A549 (cell line): ENCODE measurements around the gene DBF4. TPM values are rescaled to one million over a fixed set of nuclear protein-coding genes. Genes with fewer than 3 reads are reported as not detected.
"Not testable (repeated sequence)": the region's sequence is repeated elsewhere in the genome, so short reads cannot be mapped to it uniquely, and the experiment has no call there.

ENCODE experiments used
- ATAC-seq, 2 experiments: fragments of 200-7000 bp in 1 of 2; fragments of >200 bp in 1 of 2; cut with Nextera tagmentation in 1 of 2; cut with Tn5 transposase in 1 of 2; 3 replicates each; pipeline versions ENCODE4 v1.8.0 to v1.9.1; 2018 to 2020; ENCODE audit warnings: mild to moderate bottlenecking in 1 of 2, moderate library complexity in 1 of 2
- CTCF ChIA-PET: fragments of 300-600 bp; sonication (Branson Sonifier 250); formaldehyde crosslinking; extraction: SDS; loops from one replicate; lab custom pipeline; 2021; ENCODE audit warnings: antibody characterized with exemption, inconsistent platforms; lab: Yijun Ruan, JAX
- POLR2A ChIA-PET: fragments of 350-600 bp; formaldehyde crosslinking; extraction: SDS; loops from one replicate; lab custom pipeline; 2021; ENCODE audit warnings: antibody characterized with exemption, inconsistent platforms; lab: Yijun Ruan, JAX
- DNase-seq, 2 experiments: peaks; one replicate each; pipeline versions ENCODE4 v3.0.0 to v3.0.0-alpha.2; 2011 to 2016; ENCODE audit warnings: low read depth in 1 of 2, low spot score in 1 of 2
- FAIRE-seq: peaks from 2 replicates; lab custom pipeline; 2011; peaks lifted over from hg19 to GRCh38; lab: Jason Lieb, UNC
- H3K27ac ChIP-seq, 2 experiments: fragments of >200 bp; sonication (Bioruptor Twin); formaldehyde crosslinking; 3 replicates each; pipeline ENCODE4 v1.5.1; 2016 to 2017
- H3K4me1 ChIP-seq: fragments of >200 bp; sonication (Bioruptor Twin); formaldehyde crosslinking; 3 replicates; pipeline ENCODE4 v1.6.1; 2016
- H3K4me2 ChIP-seq: fragments of >200 bp; sonication (Bioruptor Twin); formaldehyde crosslinking; 3 replicates; pipeline ENCODE4 v1.6.1; 2016
- H3K4me3 ChIP-seq: fragments of >200 bp; sonication (Bioruptor Twin); formaldehyde crosslinking; 3 replicates; pipeline ENCODE4 v1.5.1; 2016
- H3K9me3 ChIP-seq: fragments of >200 bp; sonication (Bioruptor Twin); formaldehyde crosslinking; 3 replicates; pipeline ENCODE4 v1.6.1; 2016
- BHLHE40 ChIP-seq: IDR thresholded peaks from 2 replicates; pipeline ENCODE4 v1.6.1; 2012; ENCODE audit warnings: low read depth, low read length, inconsistent platforms
- CBX2 ChIP-seq: fragments of 200-600 bp; sonication (generic); IDR thresholded peaks from 2 replicates; pipeline ENCODE4 v1.6.1; 2016; ENCODE audit warnings: low read depth, mild to moderate bottlenecking, borderline replicate concordance
- CHD4 ChIP-seq: fragments of 200-600 bp; sonication (generic); IDR thresholded peaks from 2 replicates; pipeline ENCODE4 v1.6.1; 2016; ENCODE audit warnings: antibody characterized with exemption, mild to moderate bottlenecking, borderline replicate concordance
- ELK1 ChIP-seq: fragments of 150-350 bp; IDR thresholded peaks from 2 replicates; pipeline ENCODE4 v1.6.1; 2014; ENCODE audit warnings: low read depth, mild to moderate bottlenecking, low read length
- EP300 ChIP-seq, 2 experiments: fragments of >200 bp; sonication (Bioruptor Twin); formaldehyde crosslinking; IDR thresholded peaks; 2 replicates in 1 of 2; 3 replicates in 1 of 2; pipeline ENCODE4 v1.6.1; 2016 to 2017
- FOSL2 ChIP-seq, 2 experiments: fragments of 450-650 bp in 1 of 2; fragments of >200 bp in 1 of 2; sonication (Bioruptor Twin) in 1 of 2; formaldehyde crosslinking; IDR thresholded peaks; 2 replicates each; pipeline versions ENCODE4 v1.5.0 to v1.6.1; 2016 to 2020; ENCODE audit warnings: mild to moderate bottlenecking in 1 of 2, moderate library complexity in 1 of 2
- FOXS1 ChIP-seq: fragments of 250-450 bp; sonication (Bioruptor Pico); IDR thresholded peaks from 2 replicates; pipeline ENCODE4 v1.5.0; 2020; ENCODE audit warnings: mild to moderate bottlenecking, moderate library complexity
- GATA3 ChIP-seq: IDR thresholded peaks from 2 replicates; pipeline ENCODE4 v1.6.1; 2012; ENCODE audit warnings: borderline replicate concordance
- HOXA7 ChIP-seq: fragments of 250-450 bp; sonication (Bioruptor Pico); IDR thresholded peaks from 2 replicates; pipeline ENCODE4 v1.5.0; 2020; ENCODE audit warnings: mild to moderate bottlenecking, moderate library complexity
- HOXB13 ChIP-seq: fragments of 250-450 bp; sonication (Bioruptor Pico); IDR thresholded peaks from 2 replicates; pipeline ENCODE4 v1.5.0; 2020; ENCODE audit warnings: low read depth, mild to moderate bottlenecking, moderate library complexity
- JUN ChIP-seq, 2 experiments: fragments of >200 bp; sonication (Bioruptor Twin); formaldehyde crosslinking; IDR thresholded peaks; 2 replicates in 1 of 2; 3 replicates in 1 of 2; pipeline ENCODE4 v1.6.1; 2016 to 2017
- JUNB ChIP-seq: fragments of >200 bp; sonication (Bioruptor Twin); formaldehyde crosslinking; IDR thresholded peaks from 2 replicates; pipeline ENCODE4 v1.6.1; 2016
- NR3C1 ChIP-seq: fragments of >200 bp; sonication (Bioruptor Twin); formaldehyde crosslinking; IDR thresholded peaks from 3 replicates; pipeline ENCODE4 v1.6.1; 2017
- PHF8 ChIP-seq: fragments of 200-600 bp; sonication (generic); IDR thresholded peaks from 2 replicates; pipeline ENCODE4 v1.6.1; 2016; ENCODE audit warnings: low read depth, mild to moderate bottlenecking, antibody characterized with exemption, moderate library complexity, borderline replicate concordance
- RARB ChIP-seq: fragments of 250-450 bp; sonication (Bioruptor Pico); IDR thresholded peaks from 2 replicates; pipeline ENCODE4 v1.8.0; 2021; ENCODE audit warnings: mild to moderate bottlenecking, moderate library complexity
- RCOR1 ChIP-seq: fragments of 150-350 bp; IDR thresholded peaks from 2 replicates; pipeline ENCODE4 v1.6.1; 2014; ENCODE audit warnings: antibody characterized with exemption, low read length, low read depth
- RNF2 ChIP-seq: fragments of 200-600 bp; sonication (generic); IDR thresholded peaks from 2 replicates; pipeline ENCODE4 v1.6.1; 2016; ENCODE audit warnings: low read depth, mild to moderate bottlenecking, antibody characterized with exemption, moderate library complexity, borderline replicate concordance
- SMC3 ChIP-seq: fragments of >200 bp; sonication (Bioruptor Twin); formaldehyde crosslinking; IDR thresholded peaks from 3 replicates; pipeline ENCODE4 v1.6.1; 2018; ENCODE audit warnings: inconsistent platforms
- TFCP2L1 ChIP-seq: fragments of 250-450 bp; sonication (Bioruptor Pico); IDR thresholded peaks from 2 replicates; pipeline ENCODE4 v1.5.0; 2021; ENCODE audit warnings: mild to moderate bottlenecking
- ZC3H11A ChIP-seq: fragments of 450-650 bp; IDR thresholded peaks from 2 replicates; pipeline ENCODE4 v1.6.1; 2014; ENCODE audit warnings: antibody characterized with exemption, mild to moderate bottlenecking
- ZNF302 ChIP-seq: fragments of 250-450 bp; sonication (Bioruptor Pico); IDR thresholded peaks from 2 replicates; pipeline ENCODE4 v1.9.0; 2021; ENCODE audit warnings: inconsistent platforms, mild to moderate bottlenecking, moderate library complexity
- WGBS: methylation state at CpG from one replicate; pipeline ENCODE4 v1.1.6; 2017; ENCODE audit errors: missing lambda C conversion rate; 5-methylcytosine and 5-hydroxymethylcytosine counted together
- polyA plus RNA-seq, 4 experiments: library from polyadenylated mRNA; depleted of rRNA in 3 of 4; stranded (reverse); fragments of >200 nt; fragmentation: RNase III in 1 of 4; extraction: RNeasy Plus Mini Kit Qiagen cat#74134 plus additional on column Dnase treatment in 1 of 4; gene quantifications; 2 replicates in 3 of 4; 3 replicates in 1 of 4; pipeline ENCODE4 v1.2.3, GENCODE V29; 2011 to 2017

The DBF4 gene
- polyA plus RNA-seq, 2 of the 4 experiments (the other 2 are of a cell fraction), result 27.8 to 29.3 TPM

- Histone ChIP-seq H3K9me3 (no peaks in the 10 kb centered on the region), H3K4me3 (no peak overlapping the region), H3K4me1 (no peaks in the 10 kb centered on the region), H3K27ac (no peak overlapping the region), H3K4me2 (no peak overlapping the region)
- FAIRE-seq (no peak), ATAC-seq (no peak), DNase-seq (no peak)
- TF ChIP-seq HOXB13, result no peak
- no peak for TF ChIP-seq RCOR1
- no peak for TF ChIP-seq JUNB
- TF ChIP-seq ZC3H11A, result no peak
- TF ChIP-seq RARB (CRISPR knock-in tag), result no peak
- no peak for TF ChIP-seq EP300 (IDR thresholded peaks at IDR 0.05)
- TF ChIP-seq FOXS1, result no peak
- TF ChIP-seq PHF8, result no peak
- no peak for TF ChIP-seq CBX2
- no peak for TF ChIP-seq GATA3
- no peak for TF ChIP-seq HOXA7 (CRISPR knock-in tag)
- no peak for TF ChIP-seq JUN (IDR thresholded peaks at IDR 0.05)
- no peak for TF ChIP-seq TFCP2L1 (CRISPR knock-in tag)
- POLR2A ChIA-PET, result no interaction called here
- CTCF ChIA-PET, result interaction anchor here (1.2 kb wide), 1 partner anchor 10 kb away, joined by 4 read pairs; no protein-coding TSS in a partner anchor
- 90% methylated on average over 3 of the region's 3 CpGs for WGBS
These were observed 17.7 kb upstream of the DBF4 start for GRCh38 chr7:87858417-87859100.

- Histone ChIP-seq H3K4me1 (no peaks in the 10 kb centered on the region), H3K4me3 (no peak overlapping the region), H3K4me2 (no peak overlapping the region), H3K9me3 (no peaks in the 10 kb centered on the region), H3K27ac (no peak overlapping the region)
- POLR2A ChIA-PET, result no interaction called here
- no peak for TF ChIP-seq ZNF302 (CRISPR knock-in tag)
- no peak for TF ChIP-seq SMC3
- no peak for TF ChIP-seq FOSL2 (IDR thresholded peaks at IDR 0.05)
- TF ChIP-seq FOSL2 (CRISPR knock-in tag; IDR thresholded peaks at IDR 0.05), result no peak
- TF ChIP-seq RNF2, result no peak
- TF ChIP-seq BHLHE40, result no peak
- TF ChIP-seq RCOR1, result no peak
- TF ChIP-seq CHD4, result no peak
- 85% methylated on average over 2 of the region's 2 CpGs for WGBS
- CTCF ChIA-PET, result interaction anchor here (1.5 kb wide), 1 partner anchor 21 kb away, joined by 4 read pairs; no protein-coding TSS in a partner anchor
- FAIRE-seq (no peak), DNase-seq (no peak), ATAC-seq (no peak)
These were observed 10.2 kb upstream of the DBF4 start for GRCh38 chr7:87866089-87866488.

- FAIRE-seq, POLR2A ChIA-PET, CTCF ChIA-PET, H3K4me2 ChIP-seq, H3K9me3 ChIP-seq, H3K4me3 ChIP-seq, ATAC-seq, H3K27ac ChIP-seq, H3K4me1 ChIP-seq, DNase-seq: not testable (repeated sequence)
- 94% methylated on average over 6 of the region's 6 CpGs for WGBS
These were observed 9.8 kb upstream of the DBF4 start for GRCh38 chr7:87866533-87866932.

GRCh38 chr7:87870471-87870870, 5.8 kb upstream of the DBF4 start:
- H3K4me2 ChIP-seq, result no peak overlapping the region
- ATAC-seq (no peak), DNase-seq (no peak), FAIRE-seq (no peak)
- CTCF ChIA-PET, result interaction anchor here (1.3 kb wide), 2 partner anchors 16 to 73 kb away, joined by 3 read pairs; no protein-coding TSS in a partner anchor
- TF ChIP-seq ELK1, result no peak
- TF ChIP-seq NR3C1, result no peak
- WGBS, result 84% methylated on average over 4 of the region's 4 CpGs
- no peak overlapping the region for H3K4me3 ChIP-seq
- POLR2A ChIA-PET, result no interaction called here
- H3K27ac ChIP-seq, result no peak overlapping the region
- H3K9me3 ChIP-seq, result 0 out of 3 replicates have a peak, but pooled peaks cover 4% of the 10 kb centered on the region
- H3K4me1 ChIP-seq, result peaks cover 13% of the 10 kb centered on the region; the same call in 2 of the 3 replicates
